Neural progenitor cell (in vitro differentiated cells): ENCODE data around the gene TLR6.

ENCODE experiments used
- EZH2 ChIP-seq: fragments of 200-600 bp; sonication (generic); IDR thresholded peaks from 2 replicates; pipeline ENCODE4 v1.6.1; 2017; ENCODE audit warnings: antibody characterized with exemption, mild to moderate bottlenecking, moderate library complexity
- TF ChIP-seq, protein P1 (sequence below): fragments of 200-600 bp; sonication (generic); IDR thresholded peaks from 2 replicates; pipeline ENCODE4 v1.5.1; 2017; ENCODE audit warnings: antibody characterized with exemption, mild to moderate bottlenecking

DNA sequence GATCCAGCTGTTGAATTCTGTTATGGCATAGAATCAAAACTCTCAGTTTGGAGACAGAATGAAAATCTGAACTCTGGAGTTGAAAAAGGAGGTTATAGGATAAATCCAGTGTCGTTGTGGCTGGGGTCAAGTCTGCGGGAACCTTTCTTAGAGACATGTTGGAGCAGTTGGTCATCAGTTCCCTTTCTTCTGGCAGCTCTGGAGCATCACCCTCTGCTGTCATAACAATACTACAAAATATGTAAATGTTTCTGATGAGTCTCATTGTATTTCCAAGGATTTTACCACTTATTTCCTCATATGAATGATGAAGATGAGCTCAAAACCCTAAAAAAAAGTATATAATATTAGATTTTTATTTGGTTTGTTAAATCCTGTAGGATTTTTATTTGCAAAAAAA lies 81.3 kb downstream of the TLR6 start:
- TF ChIP-seq EZH2: no peak
- TF ChIP-seq, protein P1, sequence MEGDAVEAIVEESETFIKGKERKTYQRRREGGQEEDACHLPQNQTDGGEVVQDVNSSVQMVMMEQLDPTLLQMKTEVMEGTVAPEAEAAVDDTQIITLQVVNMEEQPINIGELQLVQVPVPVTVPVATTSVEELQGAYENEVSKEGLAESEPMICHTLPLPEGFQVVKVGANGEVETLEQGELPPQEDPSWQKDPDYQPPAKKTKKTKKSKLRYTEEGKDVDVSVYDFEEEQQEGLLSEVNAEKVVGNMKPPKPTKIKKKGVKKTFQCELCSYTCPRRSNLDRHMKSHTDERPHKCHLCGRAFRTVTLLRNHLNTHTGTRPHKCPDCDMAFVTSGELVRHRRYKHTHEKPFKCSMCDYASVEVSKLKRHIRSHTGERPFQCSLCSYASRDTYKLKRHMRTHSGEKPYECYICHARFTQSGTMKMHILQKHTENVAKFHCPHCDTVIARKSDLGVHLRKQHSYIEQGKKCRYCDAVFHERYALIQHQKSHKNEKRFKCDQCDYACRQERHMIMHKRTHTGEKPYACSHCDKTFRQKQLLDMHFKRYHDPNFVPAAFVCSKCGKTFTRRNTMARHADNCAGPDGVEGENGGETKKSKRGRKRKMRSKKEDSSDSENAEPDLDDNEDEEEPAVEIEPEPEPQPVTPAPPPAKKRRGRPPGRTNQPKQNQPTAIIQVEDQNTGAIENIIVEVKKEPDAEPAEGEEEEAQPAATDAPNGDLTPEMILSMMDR: no peak
